HG02970 (cell line): ENCODE measurements around the gene PTPRG.
"Not testable (repeated sequence)": the region's sequence is repeated elsewhere in the genome, so short reads cannot be mapped to it uniquely, and the experiment has no call there.

ENCODE experiments used
- ATAC-seq: cut with Tn5 transposase; IDR thresholded peaks from one replicate; pipeline ENCODE4 v1.9.1; 2021; ENCODE audit warnings: mild to moderate bottlenecking, moderate library complexity, moderate number of reproducible peaks; ENCODE audit not compliant: unreplicated experiment, low FRiP score

The PTPRG gene

DNA sequence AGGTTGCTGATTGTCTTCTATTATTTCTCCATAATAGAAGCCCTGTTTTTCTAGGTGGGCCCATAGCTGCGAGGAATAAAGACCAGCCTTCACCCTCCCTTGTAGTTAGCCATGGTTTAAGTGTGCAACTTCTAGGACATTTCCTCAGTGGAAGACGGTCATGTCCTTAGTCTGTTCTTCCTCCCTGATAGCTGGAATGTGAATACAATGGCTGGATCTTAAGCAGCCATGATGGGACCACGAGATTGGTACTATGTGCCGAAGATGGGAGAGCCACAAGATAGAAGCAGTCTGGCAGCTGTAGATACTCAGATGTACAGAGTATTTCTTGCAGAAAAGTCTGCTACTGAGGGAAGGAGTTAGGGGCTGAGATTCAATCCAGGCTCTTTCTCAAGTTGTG, 152.9 kb downstream of the PTPRG start:
- ATAC-seq, result no peak

DNA sequence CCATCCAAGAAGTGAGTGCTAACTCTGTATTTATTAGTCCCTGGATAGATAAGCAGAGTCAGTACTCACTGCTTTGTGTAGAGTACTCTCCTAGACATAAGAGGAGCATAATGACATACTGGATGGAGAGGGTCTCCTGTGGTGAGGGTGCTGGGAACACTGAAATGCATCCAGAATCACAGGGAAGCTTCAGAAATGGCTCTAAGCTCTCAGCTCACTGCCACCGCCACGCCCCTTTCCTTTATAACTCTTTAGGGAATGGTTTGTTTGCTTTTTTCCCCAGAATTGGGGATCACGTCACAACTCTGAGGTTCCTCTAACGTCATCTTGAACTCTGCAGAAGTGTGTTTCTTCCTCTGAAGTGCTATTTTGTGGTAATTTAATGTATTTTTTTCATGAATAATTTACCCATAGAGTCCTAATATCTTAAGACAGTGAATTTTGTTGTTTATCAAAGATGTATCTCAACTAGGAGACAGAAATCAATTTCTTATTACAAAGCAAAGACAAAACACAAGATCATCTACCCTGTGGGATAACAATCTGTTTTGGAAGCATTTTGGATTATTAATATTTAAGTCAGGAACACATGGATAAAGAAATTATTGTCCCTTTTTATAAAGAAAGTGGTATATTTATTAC, 154.6 kb downstream of the PTPRG start:
- no peak for ATAC-seq

DNA sequence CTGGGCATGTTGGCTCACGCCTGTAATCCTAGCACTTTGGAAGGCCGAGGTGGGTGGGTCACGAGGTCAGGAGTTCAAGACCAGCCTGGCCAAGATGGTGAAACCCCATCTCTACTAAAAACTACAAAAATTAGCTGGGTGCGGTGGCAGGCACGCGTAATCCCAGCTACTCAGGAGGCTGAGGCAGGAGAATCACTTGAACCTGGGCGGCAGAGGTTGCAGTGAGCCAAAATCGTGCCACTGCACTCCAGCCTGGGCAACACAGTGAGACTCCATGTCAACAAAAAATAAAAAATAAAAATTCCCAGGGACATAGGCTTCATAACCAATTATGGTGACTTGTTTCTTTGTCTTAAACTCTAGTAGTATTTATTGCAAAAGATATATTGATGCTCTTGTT, 155.3 kb downstream of the PTPRG start:
- ATAC-seq, result not testable (repeated sequence)

DNA sequence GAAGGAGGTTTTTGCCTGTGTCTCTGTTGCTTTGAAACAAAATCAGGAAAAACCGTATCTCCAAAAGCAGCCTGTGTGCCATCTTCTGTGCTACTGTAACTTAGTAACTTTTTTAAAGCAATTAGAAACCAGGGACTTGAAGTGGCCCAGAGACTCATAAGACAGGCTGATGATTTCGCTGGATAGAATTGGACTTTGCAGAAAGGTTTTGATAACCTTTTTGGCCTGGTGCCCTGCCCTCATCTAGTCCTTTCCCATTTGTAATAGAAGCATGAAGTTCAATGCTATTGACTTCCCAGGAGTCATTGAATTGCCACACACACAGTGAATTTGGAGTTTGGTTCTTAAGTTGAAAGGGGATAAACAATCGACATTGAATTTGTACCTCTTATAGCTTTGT, 157.2 kb downstream of the PTPRG start:
- no peak for ATAC-seq

DNA sequence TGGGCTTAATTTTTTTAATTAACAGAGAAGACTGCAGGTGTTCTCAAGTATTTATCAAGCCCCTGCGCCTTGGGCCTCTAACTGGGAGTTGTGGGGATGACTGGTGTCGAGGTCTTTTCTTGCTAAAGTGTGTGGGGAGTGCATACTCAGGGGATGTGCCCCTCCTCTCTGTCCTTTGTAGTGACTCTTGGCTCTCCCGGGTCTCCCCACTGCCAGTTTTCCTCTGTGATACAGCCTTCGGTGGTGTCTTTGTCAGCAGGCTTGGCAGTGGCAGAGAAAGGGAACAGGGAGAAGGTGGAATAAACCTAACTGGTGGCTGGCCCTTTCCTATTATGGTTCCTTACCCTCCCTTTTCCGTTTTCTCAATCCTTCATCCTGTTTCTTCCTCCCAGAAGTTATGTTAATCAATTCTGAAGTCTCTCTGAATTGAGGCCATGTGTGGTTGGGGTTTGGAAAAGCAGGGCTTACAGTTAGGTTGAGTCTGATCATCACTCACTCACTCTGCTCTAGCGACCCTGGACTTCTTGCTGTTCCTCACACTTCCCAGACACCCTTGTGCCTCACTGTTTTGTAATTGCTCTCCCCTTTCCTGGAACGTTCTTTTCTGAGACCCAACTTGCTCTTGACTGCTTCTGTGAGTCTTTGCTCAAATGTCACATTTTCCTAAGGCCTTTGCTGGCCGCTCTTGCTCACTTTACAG, 158.1 kb downstream of the PTPRG start:
- no peak for ATAC-seq

DNA sequence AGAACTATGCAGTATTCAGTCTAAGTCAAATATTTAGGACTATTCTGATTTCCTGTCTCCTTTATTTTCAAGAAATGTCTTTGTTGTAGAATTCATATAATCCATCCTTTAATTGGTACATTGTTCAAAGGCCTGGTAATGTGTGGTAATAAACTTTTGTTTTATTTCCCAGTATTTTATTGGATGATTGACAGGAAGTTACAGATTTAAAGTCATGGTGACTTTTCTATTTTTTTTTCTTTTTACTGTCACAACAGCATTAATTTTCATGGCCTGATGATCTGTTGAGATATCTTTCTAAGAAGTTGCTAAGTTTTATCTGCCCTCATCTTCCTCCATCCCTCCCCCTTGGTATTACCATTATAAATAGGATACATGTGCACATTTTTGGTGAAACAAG, 161.7 kb downstream of the PTPRG start:
- no peak for ATAC-seq

DNA sequence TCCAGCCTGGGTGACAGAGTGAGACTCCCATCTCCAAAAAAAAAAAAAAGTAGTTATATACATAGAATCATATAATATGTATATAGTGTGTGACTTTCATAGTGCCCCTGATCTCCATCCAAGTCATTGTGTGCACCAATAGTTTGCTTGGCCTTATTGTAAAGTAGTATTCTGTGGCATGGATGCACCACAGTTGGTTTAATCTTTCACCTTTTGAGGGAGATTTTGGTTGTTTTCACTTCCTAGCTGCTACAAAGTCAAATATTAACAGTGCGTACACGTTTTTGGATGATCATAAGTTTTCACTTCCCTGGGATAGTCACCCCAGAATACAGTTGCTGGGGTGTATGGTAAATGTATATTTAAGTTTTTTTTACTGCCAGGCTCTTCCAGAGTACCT, 162.8 kb downstream of the PTPRG start:
- no peak for ATAC-seq

DNA sequence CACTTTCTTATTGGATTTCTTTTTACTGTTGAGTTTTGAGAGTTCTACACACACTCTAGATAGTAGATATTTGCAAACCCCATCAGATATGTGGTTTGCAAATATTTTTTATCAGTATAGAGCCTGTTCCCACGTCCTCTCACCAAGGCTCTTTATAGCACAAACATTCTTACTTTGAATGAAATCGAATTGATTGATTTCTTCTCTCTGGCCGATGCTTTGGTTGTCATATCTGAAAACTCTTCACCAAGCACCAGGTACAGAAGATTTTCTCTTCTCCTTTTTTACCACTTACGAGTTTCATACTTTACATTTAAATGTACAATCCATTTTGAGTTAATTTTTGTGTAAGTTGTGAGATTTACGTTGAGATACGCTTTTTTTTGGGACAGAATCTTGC, 163.4 kb downstream of the PTPRG start:
- no peak for ATAC-seq

DNA sequence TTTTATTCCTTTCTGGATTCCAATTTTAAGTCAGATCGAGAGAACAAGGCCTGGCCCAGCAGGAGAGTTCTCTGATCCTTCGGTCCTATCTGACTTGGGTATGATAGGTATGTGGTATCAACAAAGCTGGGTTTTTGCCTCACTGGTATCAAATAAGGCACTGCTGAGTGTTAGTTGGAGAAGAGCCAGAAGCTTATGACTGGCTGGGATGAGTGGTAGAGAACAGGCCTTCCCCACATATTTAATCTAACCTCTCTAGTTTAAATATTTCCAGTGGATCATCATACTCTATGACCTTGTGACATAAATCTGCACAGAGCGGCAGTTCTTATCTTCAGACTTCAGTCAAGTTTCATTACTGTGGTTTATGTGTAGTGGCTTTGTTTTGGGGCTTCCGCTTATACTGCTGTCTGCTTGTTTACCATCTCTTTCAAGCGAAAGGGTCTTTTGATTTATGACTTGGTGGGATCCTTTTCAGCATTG, 164.5 kb downstream of the PTPRG start:
- no peak for ATAC-seq

DNA sequence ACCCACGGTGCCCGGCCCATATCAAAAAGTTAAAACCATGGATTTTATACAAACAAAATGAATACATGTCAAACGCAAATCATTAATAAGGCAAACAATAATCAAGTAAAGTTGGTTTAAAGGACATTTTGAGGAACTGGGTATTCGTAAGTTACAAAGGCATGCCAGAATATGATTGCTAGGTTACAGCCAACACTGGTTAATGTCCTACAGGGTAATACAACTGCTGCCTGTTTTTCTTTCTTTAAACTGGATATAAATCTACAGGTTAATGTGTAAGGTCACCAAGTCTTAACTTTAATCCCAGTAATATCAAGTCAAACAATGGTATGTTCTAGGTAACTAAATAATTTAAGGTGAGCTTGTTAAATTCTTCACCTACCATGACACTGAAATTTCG, 166.1 kb downstream of the PTPRG start:
- no peak for ATAC-seq

DNA sequence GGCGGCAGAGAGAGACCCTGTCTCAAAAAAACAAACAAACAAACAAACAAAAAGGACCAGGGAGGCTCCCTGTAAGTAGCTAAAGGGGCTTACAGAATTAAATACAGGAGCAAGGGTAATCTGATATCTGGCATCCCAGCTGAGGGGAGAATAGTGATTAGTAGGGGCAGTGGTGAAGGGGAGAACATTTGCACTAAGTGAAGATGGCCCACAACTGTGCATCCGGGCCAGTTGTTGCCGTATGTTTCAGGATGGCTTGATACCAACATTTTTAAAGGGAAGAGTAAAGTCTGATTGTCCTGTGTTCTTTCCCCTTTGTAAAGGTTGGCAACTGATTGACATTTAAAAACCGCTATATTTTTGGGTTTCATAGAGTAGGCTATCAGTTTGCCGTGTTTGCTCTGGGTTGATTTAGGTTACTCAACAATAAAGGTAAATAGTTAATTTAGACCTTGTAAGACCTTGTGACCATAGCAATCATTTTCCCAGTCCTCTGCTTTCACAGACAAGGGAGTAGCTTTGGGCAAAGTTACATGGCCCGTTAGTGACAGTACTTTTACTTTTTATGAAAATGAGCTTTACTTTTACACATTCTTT, 167.8 kb downstream of the PTPRG start:
- no peak for ATAC-seq

DNA sequence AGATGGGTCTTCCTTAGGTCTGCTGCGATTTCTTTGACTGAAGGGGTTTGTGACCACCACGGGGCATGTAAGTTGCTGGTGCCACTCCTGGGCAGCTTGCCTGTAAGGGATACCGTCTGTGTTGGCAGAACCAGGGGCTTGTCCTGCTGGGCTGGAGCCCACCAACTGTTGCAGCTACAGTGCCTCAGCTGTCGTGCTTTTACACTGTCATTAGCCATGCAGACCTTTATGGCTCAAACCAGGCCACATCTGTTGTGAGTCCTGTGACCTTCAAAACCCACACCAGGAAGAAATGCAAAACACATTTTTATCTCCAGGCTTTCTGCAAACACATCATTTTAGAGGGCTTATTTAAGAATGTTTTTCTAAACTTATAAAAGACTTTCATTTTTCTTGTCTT, 168.7 kb downstream of the PTPRG start:
- ATAC-seq, result no peak

DNA sequence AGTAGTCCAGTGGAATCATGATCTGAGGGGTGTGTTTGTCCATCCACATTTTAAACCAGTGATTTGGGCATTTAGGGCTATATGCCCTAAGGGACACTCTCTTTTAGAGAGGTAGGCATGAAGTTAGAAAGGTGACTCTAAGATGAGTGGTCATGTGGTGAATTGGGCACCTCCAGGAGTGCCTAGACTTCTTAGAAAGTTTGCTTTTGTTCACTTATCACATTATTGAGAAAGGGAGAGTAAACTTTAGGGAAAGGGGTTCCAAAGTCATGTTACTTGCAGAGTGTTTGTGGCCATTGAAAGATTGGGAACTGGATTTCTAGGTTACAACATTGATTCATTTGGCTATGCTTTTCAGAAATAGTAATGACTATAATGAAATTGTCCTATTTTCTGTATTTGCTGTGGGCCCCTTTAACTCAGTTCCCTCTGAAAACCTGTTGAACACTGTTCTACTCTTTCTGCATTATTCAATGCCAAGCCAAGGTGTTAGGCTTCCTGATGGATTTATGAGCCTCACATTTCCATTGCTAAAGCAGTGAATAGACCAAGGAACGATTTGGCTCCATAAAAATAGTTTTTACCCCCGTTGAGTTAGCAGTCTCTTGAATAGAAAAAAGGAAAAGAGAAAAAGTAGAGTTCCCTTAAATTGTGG, 169.3 kb downstream of the PTPRG start:
- ATAC-seq, result no peak

DNA sequence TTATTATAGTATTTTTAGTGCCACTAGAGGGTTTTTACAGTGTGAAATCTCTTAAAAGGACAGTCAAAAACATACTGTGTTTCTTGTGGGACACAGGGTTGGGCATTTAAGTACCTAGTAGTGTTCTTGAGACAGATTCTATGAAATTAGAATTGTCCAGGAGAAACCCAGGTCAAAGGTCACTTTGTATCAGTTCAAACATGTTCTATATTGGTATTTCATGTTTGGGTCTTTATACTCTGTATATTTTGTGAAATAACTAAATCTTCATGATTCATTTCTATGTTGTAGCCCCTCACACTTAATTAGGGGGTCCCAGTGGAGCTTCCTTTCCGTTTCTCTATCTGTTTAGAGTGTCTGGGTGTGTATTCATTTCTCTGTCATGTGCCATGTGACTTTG, 171.6 kb downstream of the PTPRG start:
- ATAC-seq, result no peak

DNA sequence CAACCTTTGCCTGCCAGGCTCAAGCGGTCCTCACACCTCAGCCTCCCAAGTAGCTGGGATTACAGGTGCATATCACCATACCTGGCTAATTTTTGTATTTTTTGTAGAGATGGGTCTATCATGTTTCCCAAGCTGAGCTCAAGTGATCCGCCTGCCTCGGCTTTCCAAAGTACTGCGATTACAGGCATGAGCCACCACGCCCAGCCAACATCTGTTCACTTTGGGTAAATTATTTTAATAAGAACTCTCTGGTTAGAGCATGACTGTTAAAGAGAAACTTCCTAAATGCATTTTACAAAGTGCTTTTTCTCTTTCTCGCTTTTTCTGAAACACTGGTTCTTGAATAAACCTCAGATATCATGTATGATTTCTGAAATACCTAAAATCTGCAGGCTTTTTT, 172.5 kb downstream of the PTPRG start:
- ATAC-seq, result no peak

DNA sequence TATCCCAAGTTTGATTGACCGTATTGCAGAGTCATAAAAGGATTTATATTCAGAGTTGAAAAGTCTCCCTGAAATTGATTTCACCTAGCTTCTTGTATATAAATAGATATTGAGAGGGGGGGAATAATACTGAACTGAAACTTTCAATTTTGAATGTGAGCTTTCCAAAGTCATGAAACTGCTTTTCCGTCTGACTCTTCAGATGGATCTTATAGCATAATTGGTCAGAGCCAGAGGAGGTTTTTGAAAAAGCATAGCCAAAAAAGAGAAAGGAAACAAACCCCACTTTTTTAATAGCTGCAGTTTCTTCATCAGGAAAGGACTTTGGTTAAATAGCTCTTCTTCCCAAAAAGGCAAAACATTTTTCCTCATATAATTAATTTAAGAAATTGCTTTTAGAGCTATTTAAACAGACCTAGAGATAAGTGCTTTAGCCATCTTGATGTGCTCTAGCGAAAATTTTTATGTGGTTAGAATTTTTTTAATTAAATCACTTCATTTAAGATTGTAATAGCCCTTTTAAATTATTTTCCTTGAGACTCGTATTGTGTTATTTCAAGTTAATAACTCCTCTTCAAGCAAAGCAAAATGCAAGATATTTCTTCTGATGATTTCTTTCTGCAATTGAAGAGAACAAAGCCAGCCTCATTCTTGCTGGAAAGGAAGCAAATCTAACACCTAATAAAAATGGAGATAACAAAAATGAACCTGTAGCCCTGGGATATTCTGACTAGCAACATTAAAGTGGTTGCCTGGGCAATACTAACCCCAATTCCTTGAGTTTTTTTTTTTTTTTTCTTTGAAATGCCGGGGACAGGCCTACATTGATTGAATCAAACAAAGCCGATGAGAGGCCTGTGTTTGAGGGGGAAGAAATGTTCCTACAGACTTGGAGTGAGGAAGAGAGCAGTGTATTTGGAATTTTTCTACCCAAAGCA, 173.6 kb downstream of the PTPRG start:
- no peak for ATAC-seq

DNA sequence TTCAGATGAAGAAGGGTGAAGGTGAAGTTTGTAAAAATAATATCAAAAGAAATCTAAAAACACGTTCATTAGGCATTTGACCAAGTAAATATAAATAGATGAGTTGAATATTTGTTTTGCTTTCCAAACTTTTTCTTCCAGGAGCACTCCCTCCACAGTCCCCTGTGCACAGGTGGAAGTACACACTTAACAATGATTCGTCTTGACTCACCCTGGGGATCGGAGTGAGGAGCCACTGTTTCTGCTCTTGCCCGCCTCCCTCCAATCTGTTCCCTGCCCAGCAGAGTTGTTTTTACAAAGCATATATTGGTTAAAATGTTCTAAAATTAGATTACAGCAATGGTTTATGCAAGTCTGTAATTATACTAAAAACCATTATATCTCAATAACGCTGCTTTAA, 175.1 kb downstream of the PTPRG start:
- no peak for ATAC-seq

DNA sequence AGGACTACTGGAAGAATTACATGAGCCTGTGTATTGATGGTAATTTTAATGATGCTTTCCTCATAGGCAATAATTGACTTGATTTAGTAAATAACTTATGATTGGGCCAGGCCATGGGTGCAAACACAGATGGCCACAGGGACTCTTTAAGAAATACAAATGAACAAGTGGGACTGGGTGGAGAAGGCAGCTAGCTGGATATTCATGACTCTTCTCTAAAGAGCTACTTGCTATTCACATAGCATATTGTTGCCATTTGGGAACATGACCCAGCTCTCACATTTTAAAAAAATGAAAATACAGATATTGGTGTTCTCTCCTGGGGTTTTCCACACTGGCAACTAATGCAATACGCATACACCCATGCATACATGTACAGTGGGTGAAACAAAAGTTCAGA, 178.3 kb downstream of the PTPRG start:
- no peak for ATAC-seq

DNA sequence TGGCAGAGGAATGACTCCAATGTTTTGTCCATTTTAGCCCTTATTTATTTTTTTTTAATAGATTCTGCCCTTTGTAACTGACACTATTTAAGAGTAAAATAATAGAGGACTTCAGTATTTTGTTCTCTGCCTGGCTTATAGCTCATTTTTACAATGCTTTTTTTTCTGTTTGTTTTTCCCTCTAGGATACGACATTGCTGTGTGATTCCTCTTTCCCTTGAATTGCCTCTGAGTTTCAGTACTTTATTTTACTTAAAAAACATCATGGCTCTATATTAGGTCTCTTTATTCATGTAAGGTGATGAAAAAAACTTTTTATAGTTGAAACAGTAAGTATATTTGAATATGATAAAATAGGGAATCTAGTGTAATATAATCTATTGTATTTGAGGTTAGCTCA, 179.1 kb downstream of the PTPRG start:
- no peak for ATAC-seq

DNA sequence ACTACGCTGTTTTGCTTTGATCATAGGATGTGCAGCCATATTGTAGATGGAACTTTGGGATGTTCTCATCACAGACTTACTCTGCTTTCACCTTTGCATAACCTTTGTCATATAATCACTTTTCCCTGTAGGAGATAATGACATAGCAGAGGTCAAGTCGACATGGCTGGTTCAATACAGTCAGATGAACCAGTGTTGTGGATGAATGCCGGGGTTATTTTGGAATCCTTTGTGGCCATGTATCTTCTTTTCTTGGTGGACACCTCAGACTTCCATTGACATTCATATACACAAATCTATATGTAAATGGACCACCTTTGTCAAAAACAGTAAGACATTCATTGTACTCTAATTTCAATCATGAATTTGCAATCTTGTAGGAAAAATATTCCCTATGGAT, 180.2 kb downstream of the PTPRG start:
- ATAC-seq, result no peak
